Fibroblast of mammary gland (primary cell): ENCODE data around the gene PSME4.

ENCODE experiments used
- DNase-seq: peaks from one replicate; pipeline ENCODE4 v3.0.0-alpha.2; 2010; ENCODE audit warnings: low read depth
- H3K4me3 ChIP-seq: 2 replicates; pipeline ENCODE4 v1.5.1; 2011; ENCODE audit warnings: low read depth, mild to moderate bottlenecking, low read length, moderate library complexity; ENCODE audit not compliant: control insufficient read depth
- CTCF ChIP-seq: conservative IDR thresholded peaks from 2 replicates; pipeline ENCODE4 v1.5.1; 2011; ENCODE audit warnings: low read depth, low read length, inconsistent platforms; ENCODE audit not compliant: control insufficient read depth, insufficient read depth

The PSME4 gene

DNA sequence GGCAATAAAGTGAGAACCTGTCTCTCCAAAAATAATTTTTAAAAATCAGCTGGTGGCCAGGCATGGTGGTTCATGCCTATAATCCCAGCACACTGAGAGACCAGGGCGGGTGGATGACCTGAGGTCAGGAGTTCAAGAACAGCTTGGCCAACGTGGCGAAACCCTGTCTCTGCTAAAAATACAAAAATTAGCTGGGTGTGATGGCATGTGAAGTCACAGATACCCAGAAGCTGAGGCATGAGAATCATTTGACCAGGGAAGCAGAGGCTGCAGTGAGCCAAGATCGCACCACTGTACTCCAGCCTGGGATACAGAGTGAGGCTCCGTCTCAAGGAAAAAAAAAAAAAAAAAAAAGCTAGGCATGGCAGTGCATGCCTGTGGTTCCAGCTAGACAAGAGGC, 103.6 kb downstream of the PSME4 start:
- no peak overlapping the region for H3K4me3 ChIP-seq
- DNase-seq = no peak
- TF ChIP-seq CTCF = no peak

GRCh38 chr2:53865962-53866361, 104.8 kb downstream of the PSME4 start:
- no peak overlapping the region for H3K4me3 ChIP-seq
- no peak for TF ChIP-seq CTCF
- no peak for DNase-seq

- no peak for TF ChIP-seq CTCF
- no peak overlapping the region for H3K4me3 ChIP-seq
- DNase-seq = no peak
These were observed 105.5 kb downstream of the PSME4 start for GRCh38 chr2:53865264-53865663.

DNA sequence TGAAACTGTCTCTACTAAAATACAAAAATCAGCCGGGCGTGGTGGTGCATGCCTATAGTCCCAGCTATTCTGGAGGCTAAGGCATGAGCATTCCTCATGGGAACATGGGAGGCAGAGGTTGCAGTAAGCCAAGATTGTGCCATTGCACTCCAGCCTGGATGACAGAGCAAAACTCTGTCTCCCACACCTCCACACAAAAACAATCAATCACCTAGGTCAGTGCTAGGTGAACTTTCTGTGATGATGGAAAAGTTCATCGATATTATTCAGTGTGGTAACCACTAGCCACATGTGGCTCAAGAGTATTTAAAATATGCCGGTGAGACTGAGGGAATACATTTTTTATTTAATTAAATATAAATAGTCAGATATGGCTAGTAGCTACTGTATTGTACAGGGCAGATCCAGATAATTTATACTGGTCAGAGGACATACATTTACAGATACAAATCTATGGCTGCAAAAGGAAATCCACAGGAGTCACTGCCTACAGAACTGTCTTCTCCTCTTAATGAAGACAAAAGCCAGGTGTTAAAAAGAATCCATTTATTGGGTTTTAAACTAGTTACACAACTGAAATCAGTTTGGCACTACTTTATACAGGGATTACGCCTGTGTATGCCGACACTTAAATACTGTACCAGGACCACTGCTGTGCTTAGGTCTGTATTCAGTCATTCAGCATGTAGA, 107.1 kb downstream of the PSME4 start:
- H3K4me3 ChIP-seq = no peak overlapping the region
- no peak for TF ChIP-seq CTCF
- DNase-seq = no peak

DNA sequence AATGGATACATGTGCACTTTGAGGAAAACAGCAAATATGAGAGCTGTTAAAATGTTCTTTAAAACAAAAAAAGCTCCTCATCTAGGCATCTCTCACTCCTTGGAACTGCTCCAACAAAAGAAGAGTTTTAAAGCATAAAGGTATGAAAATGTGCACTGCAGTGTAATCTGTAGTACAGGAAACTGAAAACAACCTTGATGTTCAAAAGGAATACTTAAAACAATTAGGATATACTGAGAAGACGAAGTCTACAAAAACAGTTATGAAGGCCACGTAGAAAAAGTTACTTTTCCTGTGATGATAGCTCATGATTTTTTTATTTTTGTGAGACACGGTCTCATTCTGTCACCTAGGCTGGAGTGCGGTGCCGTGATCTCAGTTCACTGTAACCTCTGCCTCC, 109.0 kb downstream of the PSME4 start:
- no peak for DNase-seq
- TF ChIP-seq CTCF = no peak
- H3K4me3 ChIP-seq = no peak overlapping the region

- DNase-seq = peak; percentile 36
- H3K4me3 ChIP-seq = peak within 1 kb of the TSS; percentile 49
- TF ChIP-seq CTCF = no peak
These were observed 111.3 kb downstream of the PSME4 start, which contains the start of gene GPR75 for GRCh38 chr2:53859206-53860181. TSS of gene GPR75 (minus strand) at chr2:53859967. CDS start at chr2:53854756, 5,211 bp downstream.
